8988T (cell line): ENCODE results near the gene SMARCB1.
A peak's percentile ranks its signal among the peaks of the same experiment; 100 is the strongest.

ENCODE experiments used
- DNase-seq: peaks from one replicate; pipeline ENCODE4 v3.0.0; 2011

SMARCB1 gene

DNA sequence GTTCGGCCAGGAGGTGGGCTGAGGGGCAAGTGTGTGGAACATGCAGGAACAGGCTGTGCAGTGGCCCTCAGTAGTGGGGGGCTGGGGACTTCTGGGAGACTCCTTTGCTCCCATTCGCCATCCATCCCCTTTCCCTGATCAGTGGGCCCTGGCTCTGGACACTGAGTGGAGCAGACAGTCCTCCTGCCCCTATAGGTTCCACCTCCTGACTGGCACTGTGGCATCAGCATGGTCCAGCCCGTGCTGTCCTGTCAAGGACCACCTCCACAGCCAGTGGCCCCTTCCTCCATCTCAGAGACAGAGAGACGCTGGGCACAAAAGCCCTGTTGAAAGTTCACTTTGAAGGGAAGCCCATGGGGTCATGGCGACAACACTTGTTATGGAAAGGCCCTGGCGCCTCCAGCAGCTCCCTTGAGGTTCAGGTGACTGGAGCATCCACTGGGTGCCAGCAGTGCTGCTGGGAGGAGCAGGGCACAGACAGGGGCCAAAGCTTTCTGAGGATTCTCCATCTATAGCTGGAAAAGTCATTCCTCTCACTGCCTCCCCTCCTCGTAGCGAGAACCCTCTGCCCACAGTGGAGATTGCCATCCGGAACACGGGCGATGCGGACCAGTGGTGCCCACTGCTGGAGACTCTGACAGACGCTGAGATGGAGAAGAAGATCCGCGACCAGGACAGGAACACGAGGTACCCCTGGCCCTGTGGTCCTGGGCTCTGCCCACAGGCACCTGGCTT lies 46.4 kb downstream of the SMARCB1 start:
- DNase-seq: no peak

DNA sequence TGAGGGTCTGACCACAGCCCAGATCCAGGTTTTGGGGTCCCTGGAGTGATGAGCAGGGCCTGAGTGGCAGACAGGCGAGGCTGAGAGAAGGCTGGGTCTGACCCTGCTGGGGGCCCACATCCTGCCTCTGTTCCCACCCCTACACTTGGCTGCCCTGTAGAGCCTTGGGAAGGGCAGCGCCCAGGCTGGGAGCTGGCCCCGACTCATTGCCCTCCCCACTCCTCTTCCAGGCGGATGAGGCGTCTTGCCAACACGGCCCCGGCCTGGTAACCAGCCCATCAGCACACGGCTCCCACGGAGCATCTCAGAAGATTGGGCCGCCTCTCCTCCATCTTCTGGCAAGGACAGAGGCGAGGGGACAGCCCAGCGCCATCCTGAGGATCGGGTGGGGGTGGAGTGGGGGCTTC lies 47.1 kb downstream of the SMARCB1 start:
- no peak for DNase-seq

DNA sequence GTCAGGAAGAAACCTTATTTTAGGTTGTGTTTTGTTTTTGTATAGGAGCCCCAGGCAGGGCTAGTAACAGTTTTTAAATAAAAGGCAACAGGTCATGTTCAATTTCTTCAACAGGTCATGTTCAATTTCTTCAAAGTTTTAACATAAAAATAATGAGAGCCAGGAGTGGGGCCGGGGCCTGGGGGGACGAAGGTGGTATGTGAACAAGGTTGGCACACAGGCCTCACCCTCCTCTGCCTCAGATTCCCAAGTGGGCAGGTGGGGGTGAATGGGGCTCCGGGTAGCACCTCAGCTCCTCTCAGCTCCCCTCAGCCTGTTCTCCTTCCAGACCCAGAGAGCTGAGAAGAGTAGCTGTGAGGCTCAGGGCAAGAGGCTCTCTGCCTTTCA lies 47.6 kb downstream of the SMARCB1 start:
- DNase-seq: no peak

DNA sequence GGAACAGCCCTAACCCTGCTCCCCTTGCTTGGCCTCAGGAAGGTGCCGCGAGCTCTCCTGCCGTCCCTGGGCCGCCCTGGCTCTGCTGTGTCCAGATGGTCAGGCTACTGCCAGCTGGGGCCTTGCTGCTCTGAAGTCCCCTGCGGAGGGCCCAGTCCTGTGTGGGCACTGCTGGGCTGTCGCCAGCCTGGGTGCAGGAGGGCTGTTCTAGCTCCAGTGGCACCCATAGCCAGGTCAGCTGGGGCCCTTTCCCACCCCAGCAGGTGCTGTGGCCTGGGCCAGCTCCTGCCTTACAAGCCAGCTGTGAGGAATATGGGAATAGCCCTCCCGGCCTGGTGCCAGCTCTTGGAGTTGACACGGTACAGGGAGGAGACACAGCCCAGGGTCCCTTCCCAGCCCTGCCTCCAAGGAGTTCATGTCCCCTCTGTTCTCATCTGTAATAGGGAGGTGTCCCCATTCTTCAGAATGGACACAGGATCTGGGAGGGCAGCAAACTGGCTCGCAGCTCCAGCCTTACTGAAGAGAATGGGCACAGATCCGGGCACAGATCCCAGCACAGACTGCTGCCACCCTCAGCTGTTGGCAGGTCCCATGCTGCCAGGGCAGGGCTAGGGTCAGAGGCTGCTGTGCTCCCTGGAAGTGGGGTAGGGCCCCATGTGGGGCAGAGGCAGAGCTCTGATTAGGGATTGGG lies 48.2 kb downstream of the SMARCB1 start:
- no peak for DNase-seq

DNA sequence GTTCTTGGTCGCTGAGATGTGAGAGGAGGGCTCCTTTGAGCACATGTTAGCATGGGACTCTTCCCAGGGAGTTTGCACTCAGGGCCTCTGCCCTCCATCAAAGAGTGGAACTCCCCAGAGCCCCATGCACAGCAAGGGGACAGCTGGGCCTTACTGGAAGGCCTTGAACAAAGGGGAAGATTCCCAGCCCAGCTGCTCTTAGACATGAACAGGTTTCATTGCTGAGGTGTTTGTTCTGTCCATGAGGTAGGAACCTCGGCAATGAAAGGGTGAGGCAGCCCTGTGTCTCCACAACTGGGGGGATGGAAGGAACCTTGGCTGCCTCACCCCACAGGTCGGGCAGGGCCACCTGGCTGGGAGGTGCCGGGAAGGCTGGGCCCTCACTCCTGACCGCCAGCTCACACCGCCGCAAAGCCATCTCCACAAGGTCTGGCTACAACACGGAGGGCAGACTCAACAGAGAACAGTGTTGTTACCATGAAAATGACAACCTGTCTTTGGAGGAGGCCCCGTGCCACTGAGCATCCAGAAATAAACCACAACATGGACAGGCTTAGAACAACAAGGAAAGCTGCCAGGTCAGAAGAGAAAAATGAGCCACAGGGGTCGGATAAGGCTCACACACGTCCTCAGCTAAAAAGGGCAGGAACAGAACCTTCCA lies 48.8 kb downstream of the SMARCB1 start:
- no peak for DNase-seq

DNA sequence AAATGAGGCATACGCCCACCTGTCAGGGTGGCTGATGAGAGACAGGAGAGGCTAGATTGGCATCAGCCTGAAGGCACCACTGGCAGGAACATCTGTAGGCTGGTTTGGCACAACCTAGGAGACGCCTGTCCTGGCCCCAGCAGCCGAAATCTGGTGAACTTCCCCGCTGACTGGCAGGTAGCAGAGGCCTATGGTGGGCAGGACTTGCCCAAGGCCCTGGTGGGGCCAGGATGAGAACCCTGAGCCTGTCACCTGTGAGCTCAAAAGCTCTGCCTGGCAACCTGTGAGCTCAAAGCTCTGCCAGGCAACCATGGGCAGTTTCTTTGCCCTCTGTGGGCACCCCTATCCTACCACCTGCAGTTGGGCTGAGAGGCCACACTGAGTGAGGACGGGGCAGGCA lies 49.5 kb downstream of the SMARCB1 start:
- no peak for DNase-seq

DNA sequence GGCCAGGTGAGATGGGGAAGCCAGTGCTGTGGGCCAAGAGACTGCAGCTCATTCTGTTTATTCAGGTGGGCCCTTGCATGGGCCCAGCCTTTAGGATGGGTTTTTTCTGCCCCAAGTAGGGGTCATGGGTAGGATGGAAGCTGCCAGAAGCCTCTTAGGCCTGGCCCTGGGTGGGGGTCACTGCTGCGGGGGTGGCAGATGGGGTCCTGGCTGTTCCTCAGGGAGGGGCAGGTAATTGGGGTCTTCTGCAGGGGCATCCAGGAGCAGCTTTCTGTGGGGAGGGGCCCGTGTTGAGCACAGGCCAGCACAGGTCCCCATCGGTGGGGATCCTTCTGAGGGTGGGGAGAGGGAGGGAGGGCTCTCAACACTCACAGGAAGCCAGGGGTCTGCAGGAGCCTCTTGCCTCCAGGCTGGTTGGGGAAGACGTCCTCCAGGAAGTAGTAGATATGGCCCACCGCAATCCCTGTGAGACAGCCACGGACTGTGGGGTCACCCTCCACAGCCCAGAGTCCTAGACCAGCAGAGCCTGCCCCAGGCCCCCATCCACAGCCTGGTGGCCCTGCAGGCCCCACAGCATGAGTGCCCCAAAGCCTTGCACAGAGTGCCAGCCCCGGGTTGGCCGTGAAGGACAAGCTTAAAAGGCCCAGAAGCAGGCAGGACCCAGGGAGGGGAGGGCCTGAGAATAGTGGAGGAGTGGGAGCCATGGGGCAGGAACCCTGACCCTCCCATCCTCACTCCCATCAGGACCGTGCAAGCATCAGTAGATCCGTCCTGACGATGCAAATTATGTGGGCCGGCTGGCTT lies 50.1 kb downstream of the SMARCB1 start:
- DNase-seq: no peak

DNA sequence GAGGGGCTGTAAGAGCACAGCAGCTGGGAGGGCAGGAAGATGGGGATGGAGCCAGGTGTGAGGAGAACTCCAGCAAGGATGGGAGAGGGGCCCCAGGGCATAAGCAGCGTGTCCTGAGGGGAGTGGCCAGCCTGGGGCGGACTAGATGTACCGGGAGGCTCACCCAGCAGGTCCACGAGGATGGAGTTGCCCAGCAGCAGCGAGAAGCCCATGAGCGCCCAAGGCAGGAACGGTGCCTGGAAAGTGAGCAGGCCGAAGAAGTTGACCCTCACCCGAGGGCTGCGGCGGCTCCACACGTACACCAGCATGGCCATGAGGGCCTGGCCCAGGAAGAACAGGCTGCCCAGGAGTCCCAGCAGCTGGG lies 50.7 kb downstream of the SMARCB1 start:
- DNase-seq: no peak

DNA sequence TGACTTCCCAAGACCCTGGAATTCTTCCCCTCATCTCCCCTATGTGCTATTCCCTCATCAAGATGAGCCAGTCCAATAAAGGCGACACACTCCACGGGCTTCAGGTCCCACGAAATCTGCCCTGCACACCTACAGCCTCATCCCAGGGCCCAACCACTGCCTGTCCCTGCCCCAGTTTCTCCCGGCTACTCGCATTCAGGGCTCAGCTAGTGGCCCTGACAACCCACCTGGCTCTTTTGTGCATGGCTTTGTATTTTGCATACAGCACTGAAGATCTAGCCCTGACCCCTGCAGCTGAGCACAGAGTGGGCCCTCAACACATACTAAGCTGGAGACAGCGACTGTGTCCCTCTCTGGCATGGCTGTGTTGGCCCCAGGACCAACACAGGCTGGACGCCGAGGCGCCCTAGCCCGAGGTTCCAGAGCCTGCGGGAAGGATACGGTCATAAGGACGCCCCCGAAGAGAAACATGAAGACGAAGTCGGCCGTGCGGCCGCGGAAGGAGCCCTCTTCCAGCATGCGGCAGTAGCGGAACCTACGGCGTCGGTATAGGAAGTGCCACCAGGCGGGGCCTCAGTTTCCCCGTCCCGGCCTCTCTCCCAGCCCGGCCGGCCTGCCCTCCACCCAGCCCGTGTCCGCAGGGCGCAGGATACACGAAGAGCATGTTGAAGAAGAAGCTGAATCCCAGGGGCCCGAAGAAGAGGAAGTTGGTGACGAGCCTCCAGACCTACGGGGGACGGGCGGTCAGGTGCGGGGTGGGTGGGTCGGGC lies 51.3 kb downstream of the SMARCB1 start:
- no peak for DNase-seq

DNA sequence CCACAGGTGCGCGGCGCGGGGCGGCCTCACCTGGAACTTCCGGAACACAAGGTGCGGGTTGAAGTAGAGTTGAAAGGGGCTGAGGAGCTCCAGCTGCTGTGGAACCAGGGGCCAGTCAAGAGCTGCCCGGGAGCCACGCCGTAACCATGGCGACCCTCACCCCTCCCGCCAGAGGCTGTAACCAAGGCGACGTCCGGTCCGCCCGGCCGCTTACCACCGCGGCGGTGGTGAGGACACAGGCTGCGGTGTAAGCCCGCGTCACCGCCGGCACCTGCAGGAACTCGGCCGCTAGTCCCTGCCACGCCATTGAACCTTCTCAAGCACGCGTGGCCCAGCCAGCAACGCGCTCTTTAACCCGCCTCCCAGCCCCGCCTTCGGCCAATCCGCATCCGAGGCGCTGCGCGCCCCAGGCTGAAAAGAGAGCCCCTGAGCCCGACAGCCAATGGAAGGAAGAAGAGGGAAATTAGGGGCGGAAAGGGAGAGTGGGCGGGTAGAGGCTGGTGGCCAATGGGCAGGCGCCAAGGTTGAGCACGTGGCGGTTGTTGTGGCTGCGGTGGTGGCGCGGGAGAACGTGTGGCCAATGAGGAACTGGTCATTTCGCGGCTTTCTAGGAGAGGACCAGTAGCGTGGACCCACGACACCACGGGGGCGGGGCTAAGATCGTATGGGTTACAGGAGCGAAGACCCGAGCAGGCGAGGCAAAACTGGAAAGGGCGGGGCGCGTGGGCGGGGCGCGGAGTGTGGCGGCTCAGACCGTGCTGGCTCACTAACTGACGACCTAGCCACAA lies 52.1 kb downstream of the SMARCB1 start, which contains the start of gene DERL3:
TSS of gene DERL3 (minus strand) at position 326 of the 788 bp plus-strand sequence. CDS start at position 307, 19 bp downstream.
- peak; percentile 76 for DNase-seq

DNA sequence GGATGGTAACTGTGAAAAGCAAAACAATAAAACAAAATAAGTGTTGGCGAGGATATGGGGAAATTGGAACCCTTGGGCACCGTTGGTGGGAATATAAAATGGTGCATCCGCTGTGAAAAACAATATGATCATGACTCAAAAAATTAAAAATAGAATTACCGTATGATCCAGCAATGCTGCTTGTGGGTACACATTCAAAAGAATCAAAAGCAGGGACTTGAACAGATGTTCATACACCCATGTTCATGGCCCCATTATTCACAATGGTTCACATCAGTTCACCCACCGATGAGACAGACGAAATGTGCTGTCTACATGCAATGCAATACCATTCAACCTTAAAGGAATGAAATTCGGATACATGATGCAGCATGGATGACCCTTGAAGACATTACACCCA lies 53.3 kb downstream of the SMARCB1 start:
- DNase-seq: no peak

DNA sequence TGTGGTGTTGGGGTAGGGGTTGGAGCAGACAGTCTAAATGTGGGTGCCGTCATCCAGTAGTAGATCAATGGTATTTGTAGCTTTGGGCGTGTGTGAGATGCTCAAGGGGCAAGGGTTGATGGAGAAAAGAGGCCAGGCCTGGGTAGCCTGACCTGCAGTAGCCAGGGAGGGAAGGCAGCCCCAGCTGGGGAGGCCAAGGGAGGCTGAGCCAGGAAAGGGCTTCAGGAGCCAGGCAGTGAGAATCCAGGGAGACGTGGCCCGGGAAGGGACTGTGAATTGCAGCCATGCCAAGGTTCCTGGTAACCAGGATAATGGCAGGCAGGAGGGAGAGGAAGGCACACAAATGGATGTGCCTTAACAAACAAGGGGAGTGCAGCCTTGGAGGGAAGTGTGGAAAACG lies 54.5 kb downstream of the SMARCB1 start:
- DNase-seq: no peak

DNA sequence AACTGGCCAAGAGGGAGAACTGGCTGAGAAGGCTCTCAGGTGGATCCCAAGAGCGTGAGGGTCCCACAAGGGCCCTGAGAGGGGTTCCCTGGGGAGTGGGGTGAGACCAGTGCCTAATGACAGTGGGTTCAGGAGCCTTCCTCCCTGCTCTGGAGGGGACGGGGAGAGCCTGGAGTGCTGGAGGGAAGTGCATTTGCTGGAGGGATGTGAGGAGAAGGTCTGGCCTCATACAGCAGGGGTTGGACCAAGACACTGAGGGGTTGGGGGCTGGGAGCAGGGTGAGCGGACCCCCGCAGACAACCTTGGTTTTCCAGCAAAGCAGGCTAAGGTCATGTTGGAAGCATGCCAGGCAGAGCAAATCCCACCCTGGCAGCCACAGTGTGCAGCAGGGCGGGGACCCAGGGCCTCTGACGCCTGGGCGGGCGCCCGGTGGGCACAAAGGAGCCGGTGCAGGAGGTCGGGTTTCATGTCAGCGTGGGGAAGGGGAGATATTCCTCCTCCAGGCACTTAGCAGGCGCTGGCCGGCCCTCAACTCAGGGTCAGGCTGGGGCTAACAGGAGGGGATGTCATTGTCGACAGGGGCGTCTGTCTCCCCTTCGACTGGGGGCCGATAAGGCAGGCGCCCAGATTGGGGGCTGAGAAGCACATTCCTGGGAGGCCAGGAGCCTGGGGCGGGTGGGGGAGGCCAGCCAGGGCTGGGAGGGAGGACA lies 55.1 kb downstream of the SMARCB1 start:
- no peak for DNase-seq

DNA sequence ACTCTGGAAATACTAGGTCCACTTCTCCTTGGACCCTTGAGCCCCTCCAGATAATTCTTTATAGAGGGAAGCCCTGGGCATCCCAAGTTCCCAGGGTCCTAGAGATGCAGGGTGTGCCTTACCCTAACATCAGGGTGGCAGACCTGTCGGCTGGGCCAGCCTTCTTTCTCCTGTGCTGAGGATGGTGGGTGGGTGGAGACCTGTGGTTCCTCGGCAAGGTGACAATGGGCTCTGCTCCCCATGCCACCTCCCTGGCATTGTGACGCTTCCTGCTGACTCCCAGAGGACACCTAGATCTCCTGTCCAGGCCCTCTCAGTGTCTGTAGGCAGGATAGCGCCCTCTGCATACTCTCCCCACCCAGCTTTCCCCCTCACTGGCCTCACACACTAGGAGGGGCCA lies 55.8 kb downstream of the SMARCB1 start:
- no peak for DNase-seq

DNA sequence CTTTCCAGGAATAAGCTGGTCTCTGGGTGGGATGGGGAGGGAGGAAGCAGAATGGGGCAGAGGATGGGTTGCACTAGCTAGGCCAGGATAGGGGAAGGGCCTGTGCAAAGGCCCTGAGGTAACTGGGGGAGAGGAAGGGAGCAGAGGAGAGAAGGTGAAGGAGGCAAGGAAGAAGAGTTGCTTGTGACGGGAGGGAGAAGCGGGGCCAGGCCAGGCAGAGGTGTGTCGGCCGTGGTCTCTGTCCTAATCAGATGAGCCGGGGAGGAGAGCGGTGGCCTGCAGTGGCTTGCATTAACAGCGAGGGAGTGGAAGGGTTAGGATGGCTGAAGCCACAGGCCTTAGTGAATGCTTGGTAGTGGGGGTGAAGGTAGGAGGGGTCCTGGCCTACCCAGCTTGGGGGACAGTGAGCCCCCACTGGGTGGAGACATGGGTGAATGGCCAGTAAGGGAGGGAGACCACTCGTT lies 58.0 kb downstream of the SMARCB1 start:
- no peak for DNase-seq

DNA sequence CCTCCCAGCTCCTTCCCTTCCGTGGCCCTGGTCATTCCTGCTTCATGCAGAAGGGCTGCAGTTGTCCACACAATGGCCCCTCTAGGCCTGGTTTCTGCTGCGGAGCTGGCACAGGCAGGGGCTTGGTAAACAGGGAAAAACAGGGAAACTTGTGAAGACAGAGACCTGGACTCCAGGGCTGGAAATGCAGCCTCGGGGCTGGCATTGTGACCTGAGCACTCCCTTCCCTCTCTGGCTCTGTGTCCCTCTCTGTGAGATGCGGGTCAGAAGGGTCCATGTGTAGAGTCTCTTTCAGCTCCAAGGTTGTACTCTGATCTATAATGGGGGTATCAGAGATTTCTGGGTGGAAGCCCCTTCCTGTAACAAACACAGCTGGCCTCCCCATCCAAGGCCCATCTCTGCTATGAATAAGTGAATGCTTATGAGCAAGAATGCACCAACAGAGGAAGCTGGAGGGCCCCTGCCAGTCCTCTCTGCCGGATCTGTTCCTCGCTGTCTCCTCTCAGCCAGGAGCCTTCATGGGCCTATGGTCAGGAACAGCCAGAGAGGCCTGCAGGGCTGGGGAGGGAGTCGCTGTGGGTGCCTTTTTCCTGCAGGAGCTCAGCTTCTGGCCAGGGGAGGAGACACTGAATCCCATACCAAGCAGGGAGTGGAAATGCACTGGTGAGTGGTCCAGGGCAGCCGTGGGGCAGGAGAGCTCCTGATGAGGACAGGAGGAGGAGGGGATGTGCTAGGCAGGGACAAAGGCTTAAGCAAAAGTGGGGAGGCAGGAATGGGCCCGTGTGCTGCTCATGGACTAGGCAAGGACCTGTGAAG lies 58.7 kb downstream of the SMARCB1 start:
- no peak for DNase-seq

DNA sequence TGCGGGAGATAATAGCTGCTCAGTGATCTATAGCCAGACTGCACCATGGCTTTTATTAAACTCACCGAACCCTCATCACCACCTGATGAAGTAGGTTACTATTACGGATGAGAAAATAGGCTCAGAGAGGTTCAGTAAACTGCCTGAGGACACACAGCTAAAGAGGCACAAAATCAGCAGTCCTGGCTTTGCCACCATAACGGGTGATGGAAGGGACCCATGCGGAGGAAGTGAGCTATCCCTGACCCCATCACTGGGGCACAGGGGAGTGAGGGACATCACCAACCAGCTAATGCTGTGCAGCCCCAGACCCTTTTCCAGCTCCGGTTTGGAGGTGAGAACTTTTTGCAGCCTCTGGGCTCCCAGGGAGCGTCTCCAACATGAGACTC lies 59.3 kb downstream of the SMARCB1 start:
- DNase-seq: no peak

DNA sequence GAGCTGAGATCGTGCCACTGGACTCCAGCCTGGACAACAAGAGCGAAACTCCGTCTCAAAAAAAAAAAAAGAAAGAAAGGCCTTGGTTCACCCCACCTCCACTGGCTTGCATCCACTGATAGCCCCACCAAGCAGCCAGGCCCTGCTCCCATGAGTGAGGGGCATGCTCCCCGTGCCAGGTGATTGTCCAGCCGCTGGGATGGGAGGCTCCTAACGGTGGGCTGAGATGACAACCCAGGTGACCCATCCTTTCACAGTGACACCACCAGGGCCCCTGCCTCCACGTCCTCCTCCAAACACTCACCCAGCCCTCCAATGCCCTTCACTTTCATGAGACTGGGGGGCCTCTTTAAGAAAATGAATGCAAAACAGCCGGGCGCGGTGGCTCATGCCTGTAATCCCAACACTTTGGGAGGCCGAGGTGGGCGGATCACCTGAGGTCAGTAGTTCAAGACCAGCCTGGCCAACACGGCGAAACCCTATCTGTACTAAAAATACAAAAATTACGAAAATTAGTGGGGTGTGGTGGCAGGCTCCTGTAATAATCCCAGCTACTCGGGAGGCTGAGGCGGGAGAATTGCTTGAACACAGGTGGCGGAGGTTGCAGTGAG lies 60.6 kb downstream of the SMARCB1 start:
- no peak for DNase-seq
